HG02678 (cell line): ENCODE results near the gene PGGHG.

Experiments used
- ATAC-seq: cut with Tn5 transposase; IDR thresholded peaks from one replicate; pipeline ENCODE4 v1.9.1; 2021; ENCODE audit warnings: mild to moderate bottlenecking, moderate library complexity; ENCODE audit not compliant: unreplicated experiment

The PGGHG gene

DNA sequence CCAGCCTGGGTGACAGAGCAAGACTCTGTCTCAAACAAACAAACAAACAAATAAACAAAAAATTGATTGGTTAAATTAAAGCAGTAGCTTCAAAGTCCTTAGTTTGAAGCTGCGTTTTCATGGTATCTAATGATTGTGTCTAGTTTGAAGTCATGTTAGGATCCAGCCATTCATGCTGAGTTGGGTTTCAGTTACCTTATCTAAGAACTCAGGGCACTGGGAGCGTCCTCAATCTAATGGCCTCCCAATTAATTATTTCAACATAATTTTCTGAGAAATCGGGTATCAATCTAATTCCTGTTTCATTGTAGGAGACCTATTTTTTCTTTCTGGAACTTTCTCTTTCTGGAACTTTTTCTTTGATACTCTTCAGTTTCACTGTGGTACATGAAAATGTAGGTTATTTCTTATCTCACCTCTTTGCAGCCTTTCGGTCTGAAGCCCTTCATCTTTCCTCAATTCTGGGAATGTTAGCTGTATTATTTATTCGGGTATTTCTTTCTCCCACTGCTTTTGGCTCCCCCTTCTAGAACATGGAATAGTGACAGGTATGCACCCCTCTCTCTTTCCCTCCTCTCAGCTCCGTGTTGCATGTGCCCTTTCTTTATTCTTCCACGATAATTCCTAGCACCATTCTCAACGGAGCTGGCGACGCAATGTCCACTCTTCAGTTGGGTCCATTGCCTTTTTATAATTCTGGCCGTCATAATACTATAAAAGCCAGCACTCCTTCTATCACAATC, 56.1 kb downstream of the PGGHG start:
- ATAC-seq = no peak
